Stimulated activated CD8-positive, alpha-beta memory T cell treated with anti-CD3 and anti-CD28 coated beads, Interleukin-12 subunit alpha, Interleukin-12 subunit beta, amount 100 ng/mL, for 1 hour (primary cell): ENCODE measurements around the gene METTL27.
"Not testable (repeated sequence)": the region's sequence is repeated elsewhere in the genome, so short reads cannot be mapped to it uniquely, and the experiment has no call there.

Source experiments
- DNase-seq: peaks from one replicate; pipeline ENCODE4 v3.0.0-alpha.2; 2020; ENCODE audit warnings: low read depth

The METTL27 gene

GRCh38 chr7:73838642-73839041 is 3.7 kb downstream of the METTL27 start:
- DNase-seq = no peak

- DNase-seq = not testable (repeated sequence)
Measured at GRCh38 chr7:73837167-73837566, 5.1 kb downstream of the METTL27 start.

- DNase-seq = no peak
Measured at GRCh38 chr7:73834626-73835191, 7.6 kb downstream of the METTL27 start.

- no peak for DNase-seq
Measured at GRCh38 chr7:73833251-73833919, 8.9 kb downstream of the METTL27 start.

GRCh38 chr7:73832806-73833205 is 9.5 kb downstream of the METTL27 start:
- DNase-seq = no peak

- DNase-seq = no peak
Measured at GRCh38 chr7:73831834-73832651, 10.3 kb downstream of the METTL27 start.

GRCh38 chr7:73831584-73831833 is 10.8 kb downstream of the METTL27 start:
- no peak for DNase-seq

GRCh38 chr7:73830681-73831583 is 11.4 kb downstream of the METTL27 start, which contains the start of gene CLDN4:
Gene CLDN4, plus strand, starts transcription at chr7:73830996. Its CDS starts 206 bp downstream, at chr7:73831202.
- DNase-seq = no peak

GRCh38 chr7:73829921-73830680 is 12.2 kb downstream of the METTL27 start:
- no peak for DNase-seq

GRCh38 chr7:73829505-73829904 is 12.8 kb downstream of the METTL27 start:
- no peak for DNase-seq

GRCh38 chr7:73828972-73829371 is 13.3 kb downstream of the METTL27 start:
- no peak for DNase-seq

GRCh38 chr7:73828107-73828803 is 14.1 kb downstream of the METTL27 start:
- no peak for DNase-seq

GRCh38 chr7:73827567-73828106 is 14.7 kb downstream of the METTL27 start:
- no peak for DNase-seq

- DNase-seq = no peak
Measured at GRCh38 chr7:73824986-73825385, 17.3 kb downstream of the METTL27 start.

- DNase-seq = no peak
Measured at GRCh38 chr7:73823873-73824592, 18.3 kb downstream of the METTL27 start.

- no peak for DNase-seq
Measured at GRCh38 chr7:73823257-73823656, 19.1 kb downstream of the METTL27 start.

- no peak for DNase-seq
Measured at GRCh38 chr7:73822319-73823173, 19.8 kb downstream of the METTL27 start.

GRCh38 chr7:73821597-73822285 is 20.6 kb downstream of the METTL27 start:
- DNase-seq = not testable (repeated sequence)
